MV-4-11 (cell line): ENCODE data around the gene ANO5.
"Not testable (repeated sequence)": the region's sequence is repeated elsewhere in the genome, so short reads cannot be mapped to it uniquely, and the experiment has no call there.

Experiments used
- DNase-seq: peaks from one replicate; lab custom pipeline; 2025; lab: John Stamatoyannopoulos, UW

Gene ANO5

DNA sequence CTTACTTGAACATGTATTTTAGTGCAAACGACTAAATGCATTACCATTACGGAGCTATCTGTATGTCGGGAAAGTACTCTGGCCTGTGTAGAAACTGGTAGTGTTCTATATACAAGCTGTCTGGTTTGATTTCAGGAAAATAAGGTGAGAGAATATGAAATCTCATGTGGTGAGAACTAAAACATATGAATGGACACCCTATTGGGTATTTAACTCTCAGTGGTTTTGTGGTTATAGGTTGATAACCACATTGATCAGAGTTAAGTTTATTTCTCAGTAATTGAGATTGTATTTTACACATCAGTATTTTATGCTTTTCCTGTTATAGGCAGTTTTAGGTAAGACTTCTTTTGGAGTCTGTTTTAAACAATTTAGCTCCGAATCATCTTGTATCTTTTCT lies 10.4 kb downstream of the ANO5 start:
- no peak for DNase-seq

DNA sequence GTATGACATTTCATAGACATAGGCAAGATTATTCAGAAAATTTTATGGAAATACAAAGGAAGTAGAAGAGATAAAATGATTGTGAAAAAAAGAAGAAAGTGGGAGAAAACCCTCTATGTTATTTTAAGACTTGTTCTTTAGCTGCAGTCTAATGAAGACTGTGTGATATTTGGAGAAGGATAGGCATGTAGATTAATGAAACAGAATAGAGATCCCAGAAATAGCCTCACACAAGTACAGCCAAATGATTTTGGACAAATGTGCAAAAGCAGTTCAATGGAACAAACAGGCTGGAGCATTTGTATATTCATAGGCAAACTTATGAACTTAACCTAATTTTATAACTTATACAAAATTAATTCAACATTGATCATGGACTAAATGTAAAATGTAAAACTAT lies 14.3 kb downstream of the ANO5 start:
- DNase-seq: no peak

DNA sequence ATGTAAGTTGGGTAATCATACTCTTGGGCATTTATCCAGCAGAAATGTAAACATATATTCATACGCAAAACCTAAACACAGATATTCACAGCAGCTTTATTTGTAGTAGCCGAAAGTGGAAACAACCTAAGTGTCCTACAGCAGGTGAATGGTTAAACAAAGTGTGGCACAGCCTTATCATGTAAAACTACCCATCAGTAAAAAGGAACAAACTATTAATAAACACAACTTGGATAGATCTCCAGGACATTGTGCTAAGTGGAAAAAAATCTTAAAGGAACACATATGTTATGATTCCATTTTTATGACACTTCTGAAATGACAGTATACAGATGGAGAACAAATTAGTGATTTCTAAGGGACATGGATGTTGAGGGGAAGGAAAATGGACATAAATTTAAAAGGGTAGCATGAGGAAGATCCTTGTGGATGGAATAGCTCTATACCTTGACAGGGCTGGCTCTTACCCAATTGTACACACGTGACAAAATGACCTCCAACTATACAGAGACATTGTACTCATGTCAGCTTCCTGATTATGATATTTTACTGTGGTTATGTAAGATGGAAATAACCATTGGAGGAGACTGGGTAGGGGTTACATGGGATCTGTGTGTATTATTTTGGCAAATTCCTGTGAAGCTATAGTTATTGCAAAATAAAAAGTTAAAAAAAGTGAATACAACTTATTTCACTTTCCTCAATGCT lies 15.4 kb downstream of the ANO5 start:
- no peak for DNase-seq

DNA sequence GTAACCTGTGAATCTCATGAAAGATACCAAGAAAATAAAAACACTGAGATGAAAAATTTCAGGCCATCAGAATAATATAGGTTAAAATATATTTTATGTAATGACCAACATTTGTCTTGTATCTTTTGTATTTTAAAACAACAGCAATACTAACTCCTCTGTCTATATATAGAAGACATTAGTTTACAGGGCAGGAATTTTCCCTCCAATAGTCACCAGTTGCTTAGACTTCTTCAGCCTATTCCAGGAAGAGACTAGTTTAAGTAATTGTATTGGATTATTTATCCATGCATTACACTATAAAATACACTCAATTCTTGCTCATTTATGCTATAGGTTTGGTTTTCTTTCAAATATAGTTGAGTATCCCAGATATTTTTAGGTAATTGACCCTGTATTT lies 24.1 kb downstream of the ANO5 start:
- no peak for DNase-seq

DNA sequence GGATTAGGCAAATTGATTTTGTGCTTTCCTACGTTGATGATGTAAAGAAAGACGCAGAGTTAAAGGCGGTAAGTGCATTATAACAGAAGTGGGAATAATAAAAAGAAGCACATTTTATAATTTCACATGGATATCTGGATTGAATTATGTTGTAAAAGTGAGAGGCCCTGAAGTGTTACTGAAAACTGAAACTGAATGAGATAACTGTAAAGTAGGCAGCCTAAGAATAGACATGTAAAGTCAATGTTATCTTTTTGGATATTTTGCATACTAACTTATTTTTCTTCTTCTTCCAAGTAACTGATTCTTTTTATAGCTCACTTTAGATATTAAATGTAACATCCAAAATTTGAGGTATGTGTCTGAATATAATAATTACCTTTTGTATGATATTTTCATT lies 28.3 kb downstream of the ANO5 start:
- no peak for DNase-seq

DNA sequence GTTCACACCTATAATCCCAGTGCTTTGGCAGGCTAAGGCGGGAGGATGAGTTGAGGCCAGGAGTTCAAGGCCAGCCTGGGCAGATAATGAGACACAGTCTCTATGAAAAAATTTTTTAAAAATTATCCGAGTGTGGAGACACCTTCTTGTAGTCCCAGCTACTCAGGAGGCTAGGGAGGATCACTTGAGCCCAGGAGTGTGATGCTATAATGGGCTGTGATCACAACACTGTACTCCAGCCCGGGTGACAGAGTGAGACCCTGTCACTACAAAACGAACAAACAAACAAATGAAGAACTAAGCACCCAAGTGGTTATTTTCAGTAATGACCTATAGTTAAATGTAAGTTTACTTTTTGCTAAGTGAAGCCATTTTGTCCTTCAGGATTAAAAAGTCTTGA lies 32.3 kb downstream of the ANO5 start:
- DNase-seq: no peak

DNA sequence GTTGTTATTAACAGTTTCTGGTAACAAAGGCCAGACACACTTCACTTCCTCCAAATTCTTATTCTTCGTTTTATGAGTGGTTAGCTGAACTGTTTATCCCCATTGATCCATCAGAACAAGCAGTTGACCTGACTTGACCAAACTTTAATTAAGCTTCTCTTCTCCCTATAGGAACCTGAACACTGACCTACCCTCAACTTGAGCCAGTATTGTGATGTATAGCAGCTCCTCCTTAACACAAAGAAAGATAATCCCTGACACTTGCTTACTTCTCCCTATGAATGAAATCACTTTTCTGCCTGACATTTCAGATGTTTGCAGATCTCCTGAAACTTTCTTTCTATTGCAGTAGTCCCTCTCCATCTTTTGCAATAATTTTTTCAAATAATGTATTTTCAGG lies 41.9 kb downstream of the ANO5 start:
- DNase-seq: no peak

DNA sequence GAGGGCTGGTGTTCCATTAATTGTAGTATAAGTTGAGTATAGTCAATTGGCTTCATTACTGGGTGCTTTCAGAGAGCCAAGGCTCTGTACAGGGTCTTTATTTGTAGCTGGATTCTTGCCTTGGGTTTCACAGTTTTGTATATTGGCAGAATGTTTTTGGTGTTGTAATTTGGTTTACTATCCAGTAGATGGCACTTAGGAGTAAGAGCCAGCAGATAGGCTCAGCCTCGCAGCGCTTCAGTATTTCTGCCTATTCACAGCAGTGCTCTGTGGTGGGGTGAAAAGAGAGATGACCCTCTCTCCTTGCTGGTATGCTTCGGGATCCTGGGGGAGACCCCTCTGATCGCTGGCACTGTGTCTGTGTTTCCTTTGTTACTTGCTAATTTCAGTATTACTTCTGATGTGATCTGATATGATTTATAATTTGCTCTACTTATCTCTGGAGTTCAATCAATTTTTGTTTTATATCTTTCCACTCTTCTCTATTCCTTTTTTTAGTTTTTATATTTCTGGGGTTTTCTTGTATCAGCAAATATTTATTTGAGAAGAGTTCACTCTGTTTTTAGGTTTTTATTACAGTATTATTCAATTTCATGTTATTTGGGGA lies 52.2 kb downstream of the ANO5 start:
- DNase-seq: peak; percentile 27

DNA sequence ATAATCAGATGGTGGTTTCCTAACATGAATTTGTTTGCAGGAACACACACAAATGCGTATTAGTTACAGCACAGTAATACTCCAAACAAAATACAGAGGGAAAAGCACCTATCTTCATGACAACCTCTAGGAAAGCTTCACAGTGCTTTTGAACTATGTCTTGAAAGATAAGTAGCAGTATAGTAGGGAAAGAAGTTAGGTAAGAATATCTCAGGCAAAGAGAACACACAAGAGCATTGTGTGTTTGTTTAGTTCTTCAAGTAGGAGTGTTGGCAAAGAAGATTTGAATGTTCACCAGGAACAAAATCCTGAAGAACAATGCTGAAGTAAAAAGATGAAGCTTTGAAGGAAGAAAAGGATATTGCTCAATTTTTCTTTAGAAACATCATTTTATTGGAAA lies 54.1 kb downstream of the ANO5 start:
- DNase-seq: no peak

DNA sequence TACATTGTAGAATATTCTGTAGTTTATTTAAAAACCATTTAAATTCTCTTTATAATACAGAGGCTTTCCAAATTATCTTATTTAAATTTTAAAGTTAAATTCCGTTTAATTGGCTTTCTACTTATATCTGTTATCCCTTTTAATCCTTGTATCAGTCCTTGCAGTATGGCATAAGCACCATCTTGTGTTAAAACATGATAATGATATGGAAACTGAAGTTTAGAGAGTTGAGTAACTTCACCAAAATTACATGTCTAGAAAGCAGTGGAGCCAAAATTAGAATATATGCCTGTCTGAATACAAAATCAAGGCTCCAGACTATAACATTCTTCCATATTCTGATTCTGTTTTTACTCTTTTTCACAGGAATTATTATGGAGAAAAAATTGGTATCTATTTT lies 57.0 kb downstream of the ANO5 start:
- no peak for DNase-seq

DNA sequence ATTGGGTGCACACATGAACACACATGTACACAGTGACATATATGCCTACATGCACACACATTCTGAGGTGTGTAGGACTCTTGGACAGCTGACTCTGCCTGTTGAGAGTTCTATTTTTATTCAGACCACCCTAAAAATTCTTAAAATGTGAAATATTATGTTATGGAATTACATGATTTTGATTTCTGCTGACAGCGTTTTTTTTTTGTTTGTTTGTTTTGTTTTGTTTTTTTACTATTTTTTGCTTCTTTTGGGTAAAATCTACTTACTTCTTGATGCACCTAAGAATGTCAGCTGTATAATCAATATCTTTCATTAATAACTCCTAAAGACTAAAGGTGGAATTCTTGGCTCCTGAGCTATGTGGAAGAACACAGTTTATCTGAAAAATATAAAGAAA lies 64.0 kb downstream of the ANO5 start:
- no peak for DNase-seq

DNA sequence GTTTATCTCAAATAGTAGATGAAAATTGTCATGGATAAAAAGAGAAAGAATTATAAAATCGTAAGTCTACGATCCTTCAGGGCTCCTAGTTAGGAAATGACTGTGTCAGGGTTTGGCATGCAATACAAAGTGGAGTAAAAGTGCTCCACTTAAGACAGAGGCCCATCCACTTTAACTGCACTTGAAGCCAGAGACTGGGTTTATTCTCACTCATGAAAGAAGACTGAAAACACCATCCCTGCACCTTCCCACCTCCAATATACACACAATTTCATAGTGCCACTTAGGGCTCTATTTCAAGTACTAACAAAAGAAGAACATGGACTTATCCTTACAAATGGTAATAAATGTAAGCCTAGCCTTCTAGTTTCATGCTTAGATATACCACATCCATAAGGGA lies 70.7 kb downstream of the ANO5 start:
- no peak for DNase-seq

DNA sequence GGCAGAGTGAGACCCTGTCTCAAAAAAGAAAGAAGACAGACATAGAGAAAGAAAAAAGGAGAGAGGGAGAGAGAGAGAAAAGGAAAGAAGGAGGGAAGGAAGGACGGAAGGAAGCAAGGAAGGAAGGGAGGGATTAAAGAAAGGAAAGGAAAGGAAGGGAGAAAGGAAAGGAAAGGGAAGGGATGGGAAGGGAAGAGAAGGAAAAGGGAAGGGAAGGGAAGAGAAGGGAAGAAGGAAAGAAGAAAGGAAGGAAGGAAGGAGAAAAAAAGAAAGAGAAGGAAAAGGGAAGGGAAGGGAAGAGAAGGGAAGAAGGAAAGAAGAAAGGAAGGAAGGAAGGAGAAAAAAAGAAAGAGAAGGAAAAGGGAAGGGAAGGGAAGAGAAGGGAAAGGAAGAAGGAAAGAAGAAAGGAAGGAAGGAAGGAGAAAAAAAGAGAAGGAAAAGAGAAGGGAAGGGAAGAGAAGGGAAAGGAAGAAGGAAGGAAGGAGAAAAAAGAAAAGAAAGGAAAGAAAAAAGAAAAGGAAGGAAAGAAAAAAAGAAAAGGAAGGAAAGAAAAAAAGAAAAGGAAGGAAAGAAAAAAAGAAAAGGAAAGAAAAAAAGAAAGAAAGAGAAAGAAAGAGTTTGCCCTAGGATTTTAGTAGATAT lies 76.2 kb downstream of the ANO5 start:
- DNase-seq: not testable (repeated sequence)

DNA sequence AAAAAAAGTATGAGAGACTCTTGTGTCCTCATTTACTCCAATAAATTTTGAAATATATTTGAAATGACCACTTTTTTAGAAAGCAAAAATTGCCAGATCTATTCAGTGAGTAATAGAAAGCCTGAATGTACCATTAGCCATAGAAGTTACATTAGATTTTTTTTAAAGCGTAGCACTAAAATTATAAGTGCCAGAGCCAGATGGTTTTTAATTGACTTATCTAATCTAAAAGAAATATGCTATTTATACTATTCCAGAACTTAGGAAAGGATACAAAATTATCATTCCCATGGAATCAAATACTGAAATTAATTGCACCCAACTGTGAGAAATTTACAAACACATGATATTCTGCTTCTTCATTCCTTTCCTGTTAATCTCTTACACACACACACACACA lies 80.9 kb downstream of the ANO5 start:
- DNase-seq: no peak

DNA sequence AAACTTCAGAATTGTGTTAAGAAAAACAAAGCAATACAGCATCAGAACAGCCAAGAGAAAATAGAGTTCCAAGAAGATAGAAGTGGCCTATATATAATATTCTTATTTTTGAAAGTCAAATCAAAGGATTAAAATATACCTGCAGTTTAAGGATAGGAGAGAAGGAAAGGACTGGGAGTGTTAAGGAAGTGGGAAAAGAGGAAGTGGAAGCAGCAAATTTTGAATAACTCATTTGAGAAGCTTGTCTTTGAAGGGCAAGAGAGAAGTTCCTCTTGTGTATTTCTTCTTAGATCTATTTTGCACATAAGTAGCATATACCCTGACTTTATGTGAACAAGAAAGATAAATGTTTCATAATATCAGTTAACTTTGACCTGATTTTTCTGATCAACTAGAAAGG lies 82.7 kb downstream of the ANO5 start:
- DNase-seq: peak; percentile 1

DNA sequence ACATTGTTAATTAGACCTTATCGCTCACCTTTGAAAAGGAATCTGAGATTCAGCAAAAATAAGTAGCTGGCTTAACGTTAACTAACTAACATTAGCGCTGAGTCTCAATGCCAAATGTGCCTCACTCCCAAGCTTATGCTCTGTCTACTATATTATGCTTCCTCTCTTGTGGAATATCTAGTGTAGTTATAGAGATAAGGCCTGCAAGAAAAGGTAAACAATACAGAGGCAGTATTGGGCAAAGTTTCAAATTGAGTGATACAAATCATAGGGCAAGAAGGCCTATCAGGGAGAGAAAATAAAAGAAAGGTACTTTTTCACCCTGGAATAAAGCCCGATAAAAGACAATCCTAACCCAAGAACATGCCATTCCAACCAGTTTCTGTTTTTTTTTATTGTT lies 83.7 kb downstream of the ANO5 start:
- DNase-seq: no peak

DNA sequence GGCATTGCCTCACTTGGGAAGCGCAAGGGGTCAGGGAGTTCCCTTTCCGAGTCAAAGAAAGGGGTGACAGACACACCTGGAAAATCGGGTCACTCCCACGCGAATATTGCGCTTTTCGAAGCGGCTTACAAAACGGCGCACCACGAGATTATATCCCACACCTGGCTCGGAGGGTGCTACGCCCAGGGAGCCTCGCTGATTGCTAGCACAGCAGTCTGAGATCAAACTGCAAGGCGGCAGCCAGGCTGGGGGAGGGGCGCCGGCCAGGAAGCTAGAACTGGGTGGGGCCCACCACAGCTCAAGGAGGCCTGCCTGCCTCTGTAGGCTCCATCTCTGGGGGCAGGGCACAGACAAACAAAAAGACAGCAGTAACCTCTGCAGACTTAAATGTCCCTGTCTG lies 92.1 kb downstream of the ANO5 start:
- not testable (repeated sequence) for DNase-seq

DNA sequence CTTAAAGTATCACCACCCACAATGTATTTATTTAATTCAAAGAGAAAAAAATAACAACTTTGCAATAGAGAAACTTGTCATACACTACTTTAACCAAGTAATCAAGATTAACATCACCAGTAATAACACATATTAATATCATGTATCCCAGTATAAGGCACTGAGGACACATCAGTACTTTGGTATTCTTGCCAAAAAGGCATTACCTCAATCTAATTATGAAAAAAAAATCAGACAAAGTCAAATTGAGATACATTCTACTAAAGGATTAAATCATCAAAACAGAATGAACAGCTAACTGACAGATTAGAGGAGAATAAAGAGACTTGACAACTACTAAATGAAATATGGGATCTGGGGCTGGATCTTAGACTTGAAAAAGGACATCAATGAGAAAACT lies 109.5 kb downstream of the ANO5 start:
- DNase-seq: no peak

DNA sequence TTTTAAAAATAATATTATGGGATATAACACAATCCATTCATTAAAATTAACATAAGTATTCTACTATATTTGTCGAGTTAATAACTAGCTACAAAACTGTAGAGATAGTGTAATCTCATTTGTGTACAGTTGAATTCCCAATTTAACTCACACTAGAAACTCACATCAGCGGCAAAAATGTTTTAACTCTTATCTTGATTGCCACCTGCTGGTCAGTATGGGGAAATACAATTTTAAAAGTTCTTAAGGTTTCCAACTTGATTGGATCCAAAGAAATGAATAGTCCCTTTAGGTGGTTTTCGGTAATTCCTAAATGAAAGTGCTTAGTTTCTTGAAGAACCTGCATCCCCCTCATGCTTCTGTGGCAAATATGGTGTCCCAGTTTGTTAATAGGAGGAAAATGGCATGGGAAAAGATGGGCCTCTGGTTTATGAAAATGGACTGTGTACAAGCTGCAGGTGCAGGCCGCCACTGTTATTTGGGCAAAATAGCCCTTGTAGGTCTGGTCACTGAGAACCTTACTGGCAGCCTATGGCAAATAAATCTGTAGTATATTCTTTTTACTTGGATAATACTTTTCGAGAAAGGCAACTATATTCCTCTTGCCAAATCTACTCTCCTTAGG lies 111.6 kb downstream of the ANO5 start:
- DNase-seq: peak; percentile 21

DNA sequence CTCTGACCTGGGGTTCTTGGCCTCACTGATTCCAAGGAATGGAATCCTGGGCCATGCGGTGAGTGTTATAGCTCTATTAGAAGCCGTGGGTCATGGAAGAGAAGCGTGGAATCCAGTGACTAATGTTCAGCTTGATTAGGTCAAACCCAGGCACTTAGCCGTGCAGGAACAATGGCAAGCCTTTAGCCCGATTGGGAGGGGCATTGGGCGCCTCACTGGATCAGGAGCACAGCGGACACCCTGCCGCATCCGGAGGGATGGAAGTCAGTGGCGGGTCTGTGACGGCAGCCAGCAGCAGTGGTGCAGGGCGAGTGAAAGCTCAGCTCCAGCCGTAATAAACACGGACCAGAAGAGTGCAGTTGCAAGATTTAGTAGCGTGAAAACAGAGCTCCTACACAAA lies 124.8 kb downstream of the ANO5 start:
- no peak for DNase-seq

DNA sequence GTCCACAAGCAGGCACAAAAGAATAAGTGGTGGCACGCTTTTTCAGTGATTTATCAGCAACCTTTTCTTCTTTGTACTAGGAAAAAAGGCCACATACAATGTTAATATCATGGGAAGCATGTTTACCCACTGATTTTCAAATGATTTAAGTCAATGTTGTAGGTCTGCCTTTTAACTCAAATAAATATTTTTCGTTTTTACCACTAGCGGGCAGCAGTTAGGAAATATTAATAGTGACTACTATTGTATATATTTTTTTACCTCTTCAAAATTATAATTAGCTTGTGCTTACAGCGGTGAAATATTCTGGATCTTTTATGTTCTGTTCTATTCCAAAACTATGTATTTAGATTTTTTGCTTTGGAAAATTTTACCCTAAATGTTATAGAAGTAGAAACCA lies 138.9 kb downstream of the ANO5 start:
- no peak for DNase-seq
